Measurements from ENCODE around the gene LAMB1. TPM values are rescaled to one million over a fixed set of nuclear protein-coding genes. Genes with fewer than 3 reads are reported as not detected.
A peak's percentile ranks its signal among the peaks of the same experiment; 100 is the strongest.

LAMB1 gene
- total RNA-seq, 1 experiment from 2014 or later = 101 TPM

- no peak for ATAC-seq
- CTCF ChIA-PET = interaction anchor here (0.6 to 5.8 kb wide), 5 partner anchors 9 to 142 kb away, joined by 4 to 37 read pairs (median 6); no protein-coding TSS in a partner anchor
Observed at GRCh38 chr7:108003599-108003935, 606 bp upstream of the LAMB1 start.

More at GRCh38 chr7:108003599-108003935, 606 bp upstream of the LAMB1 start:
- H3K4me1 Mint-ChIP-seq = peaks cover 30% of the 10 kb centered on the region
- no peak overlapping the region for H3K27ac Mint-ChIP-seq
- POLR2A ChIA-PET = interaction anchor here (0.7 kb wide), 1 partner anchor 15 kb away, joined by 3 read pairs; no protein-coding TSS in a partner anchor
- TF ChIP-seq ZNF532 (CRISPR knock-in tag; IDR thresholded peaks at IDR 0.05; ENCODE audit: borderline replicate concordance) (no peak), NFE2L1 (CRISPR knock-in tag; IDR thresholded peaks at IDR 0.05) (no peak), IRF1 (CRISPR knock-in tag; IDR thresholded peaks at IDR 0.05) (no peak), JUN (CRISPR knock-in tag; IDR thresholded peaks at IDR 0.05) (no peak), NR2C2 (CRISPR knock-in tag; IDR thresholded peaks at IDR 0.05) (no peak), FOXP1 (CRISPR knock-in tag; IDR thresholded peaks at IDR 0.05; ENCODE audit: borderline replicate concordance) (no peak), NFYB (CRISPR knock-in tag; conservative IDR thresholded peaks at IDR 0.05; ENCODE audit: low read depth) (no peak), ZNF423 (CRISPR knock-in tag; IDR thresholded peaks at IDR 0.05) (no peak), HMGXB4 (CRISPR knock-in tag; IDR thresholded peaks at IDR 0.05) (no peak), TEAD4 (CRISPR knock-in tag; IDR thresholded peaks at IDR 0.05) (no peak), ERG (CRISPR knock-in tag; IDR thresholded peaks at IDR 0.05) (no peak), SP1 (CRISPR knock-in tag; conservative IDR thresholded peaks at IDR 0.05) (no peak), GABPB1 (CRISPR knock-in tag; IDR thresholded peaks at IDR 0.05) (no peak), TP53 (CRISPR knock-in tag; IDR thresholded peaks at IDR 0.05) (no peak), MAX (CRISPR knock-in tag; IDR thresholded peaks at IDR 0.05) (no peak), ZNF281 (CRISPR knock-in tag; IDR thresholded peaks at IDR 0.05) (no peak)
- peak overlapping the region; percentile 90 for H3K4me3 Mint-ChIP-seq
- DNase-seq (ENCODE audit: low spot score) = no peak
- peaks cover 72% of the 10 kb centered on the region for H3K27me3 Mint-ChIP-seq (ENCODE audit: low read depth)
- H3K36me3 Mint-ChIP-seq = no peaks in the 10 kb centered on the region; the same call in 1 of the 2 replicates
- H3K9me3 Mint-ChIP-seq = no peaks in the 10 kb centered on the region
